Measurements from ENCODE around the gene PLXDC1.
"Not testable (repeated sequence)": the region's sequence is repeated elsewhere in the genome, so short reads cannot be mapped to it uniquely, and the experiment has no call there.

PLXDC1 gene

GRCh38 chr17:39143552-39144093, 7.8 kb downstream of the PLXDC1 start:
- Histone ChIP-seq H3K9me3 (ENCODE audit: low read length) (no peaks in the 10 kb centered on the region), H3K4me3 (ENCODE audit: low read length) (no peak overlapping the region), H3K27me3 (ENCODE audit: insufficient read depth, low read length) (peaks cover 21% of the 10 kb centered on the region)

GRCh38 chr17:39141915-39142664, 9.3 kb downstream of the PLXDC1 start:
- Histone ChIP-seq H3K4me1 (ENCODE audit: insufficient read depth, low read length) (no peaks in the 10 kb centered on the region), H3K4me3 (ENCODE audit: low read length) (no peak overlapping the region), H3K36me3 (ENCODE audit: insufficient read depth, low read length) (no peaks in the 10 kb centered on the region), H3K9me3 (ENCODE audit: low read length) (no peaks in the 10 kb centered on the region), H3K27me3 (ENCODE audit: insufficient read depth, low read length) (peaks cover 14% of the 10 kb centered on the region), H2AFZ (ENCODE audit: low read depth, low read length) (no peak overlapping the region)

More at GRCh38 chr17:39143552-39144093, 7.8 kb downstream of the PLXDC1 start:
- Histone ChIP-seq H3K36me3 (ENCODE audit: insufficient read depth, low read length) (no peaks in the 10 kb centered on the region), H2AFZ (ENCODE audit: low read depth, low read length) (no peak overlapping the region), H3K4me1 (ENCODE audit: insufficient read depth, low read length) (no peaks in the 10 kb centered on the region)

GRCh38 chr17:39141294-39141693, 10.1 kb downstream of the PLXDC1 start:
- no peaks in the 10 kb centered on the region for H3K9me3 ChIP-seq (ENCODE audit: low read length)
- H3K27me3 ChIP-seq (ENCODE audit: insufficient read depth, low read length): peaks cover 14% of the 10 kb centered on the region
- no peaks in the 10 kb centered on the region for H3K4me1 ChIP-seq (ENCODE audit: insufficient read depth, low read length)
- no peaks in the 10 kb centered on the region for H3K36me3 ChIP-seq (ENCODE audit: insufficient read depth, low read length)
- no peak overlapping the region for H3K4me3 ChIP-seq (ENCODE audit: low read length)
- H2AFZ ChIP-seq (ENCODE audit: low read depth, low read length): no peak overlapping the region

- Histone ChIP-seq H2AFZ (ENCODE audit: low read depth, low read length) (no peak overlapping the region), H3K27me3 (ENCODE audit: insufficient read depth, low read length) (peaks cover 10% of the 10 kb centered on the region), H3K9me3 (ENCODE audit: low read length) (no peaks in the 10 kb centered on the region), H3K36me3 (ENCODE audit: insufficient read depth, low read length) (no peaks in the 10 kb centered on the region), H3K4me1 (ENCODE audit: insufficient read depth, low read length) (no peaks in the 10 kb centered on the region), H3K4me3 (ENCODE audit: low read length) (no peak overlapping the region)
Observed at GRCh38 chr17:39139561-39139960, 11.9 kb downstream of the PLXDC1 start.

- Histone ChIP-seq H3K27me3 (ENCODE audit: insufficient read depth, low read length) (peaks cover 7% of the 10 kb centered on the region), H3K4me3 (ENCODE audit: low read length) (no peak overlapping the region), H3K36me3 (ENCODE audit: insufficient read depth, low read length) (no peaks in the 10 kb centered on the region), H2AFZ (ENCODE audit: low read depth, low read length) (no peak overlapping the region), H3K9me3 (ENCODE audit: low read length) (no peaks in the 10 kb centered on the region), H3K4me1 (ENCODE audit: insufficient read depth, low read length) (no peaks in the 10 kb centered on the region)
Observed at GRCh38 chr17:39139161-39139511, 12.3 kb downstream of the PLXDC1 start.

- Histone ChIP-seq H3K9me3 (ENCODE audit: low read length) (no peaks in the 10 kb centered on the region), H3K4me1 (ENCODE audit: insufficient read depth, low read length) (no peaks in the 10 kb centered on the region), H3K4me3 (ENCODE audit: low read length) (no peak overlapping the region), H3K27me3 (ENCODE audit: insufficient read depth, low read length) (peaks cover 3% of the 10 kb centered on the region), H3K36me3 (ENCODE audit: insufficient read depth, low read length) (no peaks in the 10 kb centered on the region), H2AFZ (ENCODE audit: low read depth, low read length) (no peak overlapping the region)
Observed at GRCh38 chr17:39138431-39139160, 12.8 kb downstream of the PLXDC1 start.

- H3K9me3 ChIP-seq (ENCODE audit: low read length): no peaks in the 10 kb centered on the region
- H3K4me3 ChIP-seq (ENCODE audit: low read length): no peak overlapping the region
- peaks cover 3% of the 10 kb centered on the region for H3K27me3 ChIP-seq (ENCODE audit: insufficient read depth, low read length)
- H3K4me1 ChIP-seq (ENCODE audit: insufficient read depth, low read length): peaks cover 2% of the 10 kb centered on the region
- no peak overlapping the region for H2AFZ ChIP-seq (ENCODE audit: low read depth, low read length)
- H3K36me3 ChIP-seq (ENCODE audit: insufficient read depth, low read length): no peaks in the 10 kb centered on the region
Observed at GRCh38 chr17:39134878-39135277, 16.6 kb downstream of the PLXDC1 start.

- Histone ChIP-seq H3K27me3 (ENCODE audit: insufficient read depth, low read length) (no peaks in the 10 kb centered on the region), H3K4me3 (ENCODE audit: low read length) (no peak overlapping the region), H3K4me1 (ENCODE audit: insufficient read depth, low read length) (peaks cover 2% of the 10 kb centered on the region)
Observed at GRCh38 chr17:39132192-39132610, 19.2 kb downstream of the PLXDC1 start.

GRCh38 chr17:39131616-39132015, 19.8 kb downstream of the PLXDC1 start:
- H3K36me3 ChIP-seq (ENCODE audit: insufficient read depth, low read length): no peaks in the 10 kb centered on the region
- no peaks in the 10 kb centered on the region for H3K27me3 ChIP-seq (ENCODE audit: insufficient read depth, low read length)
- peaks cover 2% of the 10 kb centered on the region for H3K4me1 ChIP-seq (ENCODE audit: insufficient read depth, low read length)
- no peak overlapping the region for H2AFZ ChIP-seq (ENCODE audit: low read depth, low read length)
- no peaks in the 10 kb centered on the region for H3K9me3 ChIP-seq (ENCODE audit: low read length)
- no peak overlapping the region for H3K4me3 ChIP-seq (ENCODE audit: low read length)

More at GRCh38 chr17:39132192-39132610, 19.2 kb downstream of the PLXDC1 start:
- no peak overlapping the region for H2AFZ ChIP-seq (ENCODE audit: low read depth, low read length)
- no peaks in the 10 kb centered on the region for H3K9me3 ChIP-seq (ENCODE audit: low read length)
- no peaks in the 10 kb centered on the region for H3K36me3 ChIP-seq (ENCODE audit: insufficient read depth, low read length)

GRCh38 chr17:39130205-39130604, 21.2 kb downstream of the PLXDC1 start:
- no peak overlapping the region for H3K4me3 ChIP-seq (ENCODE audit: low read length)
- peaks cover 2% of the 10 kb centered on the region for H3K4me1 ChIP-seq (ENCODE audit: insufficient read depth, low read length)

GRCh38 chr17:39129544-39129943, 21.9 kb downstream of the PLXDC1 start:
- not testable (repeated sequence) for H3K4me3 ChIP-seq (ENCODE audit: low read length); H3K27me3 ChIP-seq (ENCODE audit: insufficient read depth, low read length); H3K9me3 ChIP-seq (ENCODE audit: low read length); H3K4me1 ChIP-seq (ENCODE audit: insufficient read depth, low read length); H2AFZ ChIP-seq (ENCODE audit: low read depth, low read length); H3K36me3 ChIP-seq (ENCODE audit: insufficient read depth, low read length)

More at GRCh38 chr17:39130205-39130604, 21.2 kb downstream of the PLXDC1 start:
- Histone ChIP-seq H2AFZ (ENCODE audit: low read depth, low read length) (no peak overlapping the region), H3K27me3 (ENCODE audit: insufficient read depth, low read length) (no peaks in the 10 kb centered on the region), H3K36me3 (ENCODE audit: insufficient read depth, low read length) (no peaks in the 10 kb centered on the region), H3K9me3 (ENCODE audit: low read length) (no peaks in the 10 kb centered on the region)

- Histone ChIP-seq H3K4me3 (ENCODE audit: low read length) (no peak overlapping the region), H3K27me3 (ENCODE audit: insufficient read depth, low read length) (no peaks in the 10 kb centered on the region), H2AFZ (ENCODE audit: low read depth, low read length) (no peak overlapping the region), H3K9me3 (ENCODE audit: low read length) (no peaks in the 10 kb centered on the region), H3K4me1 (ENCODE audit: insufficient read depth, low read length) (no peaks in the 10 kb centered on the region), H3K36me3 (ENCODE audit: insufficient read depth, low read length) (no peaks in the 10 kb centered on the region)
Observed at GRCh38 chr17:39126436-39126835, 25.0 kb downstream of the PLXDC1 start.

GRCh38 chr17:39125143-39125875, 26.1 kb downstream of the PLXDC1 start:
- Histone ChIP-seq H3K9me3 (ENCODE audit: low read length) (no peaks in the 10 kb centered on the region), H2AFZ (ENCODE audit: low read depth, low read length) (no peak overlapping the region)

More at GRCh38 chr17:39125143-39125875, 26.1 kb downstream of the PLXDC1 start:
- Histone ChIP-seq H3K4me1 (ENCODE audit: insufficient read depth, low read length) (no peaks in the 10 kb centered on the region), H3K27me3 (ENCODE audit: insufficient read depth, low read length) (no peaks in the 10 kb centered on the region), H3K4me3 (ENCODE audit: low read length) (no peak overlapping the region), H3K36me3 (ENCODE audit: insufficient read depth, low read length) (no peaks in the 10 kb centered on the region)

Data from neuron (in vitro differentiated cells).